LNCaP clone FGC (cell line): ENCODE results near the gene OBP2B.

Experiments
- DNase-seq: peaks from one replicate; pipeline ENCODE4 v3.0.0-alpha.2; 2011; ENCODE audit warnings: low read depth
- H3K4me3 ChIP-seq: 2 replicates; pipeline ENCODE4 v1.5.1; 2011; ENCODE audit warnings: mild to moderate bottlenecking, low read depth, low read length, control low read depth
- TF ChIP-seq, protein P1 (sequence below): IDR thresholded peaks from 2 replicates; pipeline ENCODE4 v1.5.1; 2012; ENCODE audit warnings: mild to moderate bottlenecking; ENCODE audit not compliant: control insufficient read depth, insufficient read depth; ENCODE audit errors: extremely low read depth

The OBP2B gene

DNA sequence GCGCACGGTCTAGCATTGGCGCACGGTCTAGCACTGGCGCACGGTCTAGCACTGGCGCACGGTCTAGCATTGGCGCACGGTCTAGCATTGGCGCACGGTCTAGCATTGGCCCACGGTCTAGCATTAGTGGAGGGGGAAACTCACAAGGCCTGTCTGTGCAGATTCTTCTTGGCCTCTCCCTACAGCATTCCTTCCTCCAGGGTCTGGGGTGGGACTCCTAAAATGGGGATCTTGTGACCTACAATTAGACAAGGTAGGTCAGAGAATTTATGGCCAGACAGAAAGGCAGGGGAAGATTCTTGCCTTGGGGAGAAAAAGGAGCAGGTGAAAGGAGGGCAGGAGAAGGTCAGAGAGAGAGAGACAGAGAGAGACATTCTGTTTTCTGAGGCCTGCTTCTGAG, 39.9 kb downstream of the OBP2B start:
- no peak overlapping the region for H3K4me3 ChIP-seq
- no peak for DNase-seq

DNA sequence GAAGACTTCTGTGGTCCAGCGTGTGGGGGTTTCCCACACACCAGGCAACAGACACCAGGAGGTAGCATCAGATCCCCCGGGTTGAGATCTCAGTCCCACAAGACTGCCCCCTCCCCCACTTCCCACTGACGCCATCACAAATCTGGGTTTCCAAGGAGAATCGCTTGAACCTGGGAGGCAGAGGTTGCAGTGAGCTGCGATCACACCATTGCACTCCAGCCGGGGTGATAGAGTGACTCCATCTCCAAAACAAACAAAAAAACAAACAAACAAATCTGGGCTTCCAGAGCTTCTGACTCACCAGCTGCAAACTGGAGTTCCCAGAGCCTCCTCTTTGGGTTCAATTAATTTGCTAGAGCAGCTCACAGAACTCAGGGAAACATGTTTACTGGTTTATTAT, 40.6 kb downstream of the OBP2B start:
- H3K4me3 ChIP-seq = no peak overlapping the region
- DNase-seq = no peak
- TF ChIP-seq, protein P1, sequence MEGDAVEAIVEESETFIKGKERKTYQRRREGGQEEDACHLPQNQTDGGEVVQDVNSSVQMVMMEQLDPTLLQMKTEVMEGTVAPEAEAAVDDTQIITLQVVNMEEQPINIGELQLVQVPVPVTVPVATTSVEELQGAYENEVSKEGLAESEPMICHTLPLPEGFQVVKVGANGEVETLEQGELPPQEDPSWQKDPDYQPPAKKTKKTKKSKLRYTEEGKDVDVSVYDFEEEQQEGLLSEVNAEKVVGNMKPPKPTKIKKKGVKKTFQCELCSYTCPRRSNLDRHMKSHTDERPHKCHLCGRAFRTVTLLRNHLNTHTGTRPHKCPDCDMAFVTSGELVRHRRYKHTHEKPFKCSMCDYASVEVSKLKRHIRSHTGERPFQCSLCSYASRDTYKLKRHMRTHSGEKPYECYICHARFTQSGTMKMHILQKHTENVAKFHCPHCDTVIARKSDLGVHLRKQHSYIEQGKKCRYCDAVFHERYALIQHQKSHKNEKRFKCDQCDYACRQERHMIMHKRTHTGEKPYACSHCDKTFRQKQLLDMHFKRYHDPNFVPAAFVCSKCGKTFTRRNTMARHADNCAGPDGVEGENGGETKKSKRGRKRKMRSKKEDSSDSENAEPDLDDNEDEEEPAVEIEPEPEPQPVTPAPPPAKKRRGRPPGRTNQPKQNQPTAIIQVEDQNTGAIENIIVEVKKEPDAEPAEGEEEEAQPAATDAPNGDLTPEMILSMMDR = no peak

More for the DNA sequence above, 39.9 kb downstream of the OBP2B start:
- TF ChIP-seq, protein P1 = no peak

DNA sequence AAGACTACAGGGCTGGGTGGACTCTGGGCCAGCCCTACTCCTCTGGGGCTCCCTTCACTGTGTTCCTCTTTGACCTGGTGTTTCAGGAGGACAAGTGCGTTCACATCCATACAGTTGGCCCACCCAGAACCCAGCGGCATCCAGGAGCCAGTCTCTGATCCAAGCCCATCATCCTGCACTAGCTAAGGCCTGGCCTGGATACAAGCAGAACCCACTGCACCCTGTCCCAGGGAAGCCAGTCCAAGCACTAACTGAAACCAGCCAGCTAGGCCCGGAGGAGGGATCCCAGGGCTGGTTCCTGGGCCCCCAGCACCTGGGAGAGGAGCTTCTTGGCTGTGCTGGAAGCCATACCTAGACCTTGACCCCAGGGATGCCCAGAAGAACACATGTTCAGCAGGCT, 41.3 kb downstream of the OBP2B start:
- TF ChIP-seq, protein P1 = no peak
- H3K4me3 ChIP-seq = no peak overlapping the region
- DNase-seq = no peak

DNA sequence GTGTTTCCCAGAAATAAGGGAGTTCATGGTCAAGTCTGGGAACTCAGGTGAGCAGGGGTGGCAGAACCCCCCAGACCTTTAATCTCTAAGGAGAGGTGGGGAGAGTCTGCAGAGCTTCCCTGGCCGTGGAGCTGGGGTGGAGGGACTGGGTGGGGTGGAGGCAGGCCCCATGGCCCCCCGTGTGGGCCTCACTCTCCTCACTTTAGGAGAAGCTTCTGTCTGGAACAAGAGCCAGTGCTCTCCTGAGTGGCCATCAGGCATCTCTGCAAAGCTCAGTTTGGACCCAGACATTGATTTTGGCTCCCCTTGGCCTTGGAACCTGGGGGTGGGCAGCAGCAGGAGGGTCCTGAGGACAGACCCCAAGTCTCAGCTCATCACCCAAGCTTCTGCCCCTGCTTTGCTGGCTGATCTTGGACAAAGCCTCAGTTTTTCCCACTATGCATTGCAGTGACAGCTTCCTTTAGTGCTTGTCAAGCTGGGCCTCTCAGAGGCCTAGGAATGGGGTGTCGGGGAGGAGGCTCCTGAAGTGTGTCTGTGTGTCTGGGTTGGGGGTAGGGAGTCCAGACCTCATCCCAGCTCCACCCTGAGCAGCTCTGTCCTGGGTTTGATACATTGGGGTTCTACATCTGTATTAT, 41.8 kb downstream of the OBP2B start:
- TF ChIP-seq, protein P1 = no peak
- DNase-seq = no peak
- H3K4me3 ChIP-seq = no peak overlapping the region

DNA sequence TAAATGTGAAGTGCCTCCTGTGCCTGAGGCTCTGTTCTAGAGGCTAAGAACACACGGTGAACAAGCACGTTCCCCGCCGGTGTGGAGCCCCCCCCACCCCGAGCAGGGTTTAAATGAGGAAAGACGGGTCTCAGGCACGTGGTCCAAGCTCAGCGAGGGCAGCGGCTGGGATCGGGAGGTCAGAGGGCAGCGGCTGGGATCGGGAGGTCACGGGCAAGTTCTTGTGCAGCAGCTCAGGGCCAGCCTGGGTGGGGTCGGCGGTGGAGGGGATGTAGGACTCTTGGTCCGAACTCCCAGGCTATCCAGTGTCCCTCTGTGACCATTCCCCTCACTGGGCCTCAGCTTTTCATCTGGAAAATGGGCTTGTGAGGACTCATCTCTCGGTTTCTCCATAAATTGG, 42.7 kb downstream of the OBP2B start:
- DNase-seq = no peak
- no peak overlapping the region for H3K4me3 ChIP-seq
- TF ChIP-seq, protein P1 = no peak

DNA sequence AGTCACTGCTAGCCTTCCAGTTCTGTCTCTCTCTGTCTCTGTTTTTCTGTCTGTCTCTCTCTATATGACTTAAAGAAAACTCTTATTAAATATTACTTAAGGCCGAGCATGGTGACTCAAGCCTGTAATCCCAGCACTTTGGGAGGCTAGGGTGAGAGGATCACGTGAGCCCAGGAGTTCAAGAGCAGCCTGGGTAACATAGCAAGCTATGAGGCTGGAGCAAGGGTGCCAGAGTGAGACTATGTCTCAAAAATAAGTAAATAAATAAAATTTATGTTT, 43.7 kb downstream of the OBP2B start:
- H3K4me3 ChIP-seq = no peak overlapping the region
- TF ChIP-seq, protein P1 = no peak
- no peak for DNase-seq

DNA sequence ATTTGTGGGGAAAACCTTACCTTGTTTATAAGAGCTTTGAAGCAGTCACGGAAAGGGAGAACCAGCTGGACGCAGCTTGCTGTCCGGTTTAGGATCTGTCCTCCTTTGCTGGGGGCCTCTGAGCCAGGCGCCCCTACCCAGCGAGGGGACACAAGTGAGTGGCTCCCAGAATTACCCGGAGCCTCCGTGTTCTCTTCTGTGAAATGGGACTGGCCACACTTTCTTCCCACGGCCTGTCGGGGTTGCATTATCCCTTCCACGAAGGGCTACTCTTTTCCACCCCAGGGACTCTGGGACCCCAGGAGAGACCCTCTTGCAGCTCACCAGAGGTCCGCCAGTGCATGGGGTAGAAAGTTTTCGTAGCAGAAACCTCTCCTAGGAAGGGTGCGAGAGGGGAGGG, 44.9 kb downstream of the OBP2B start:
- no peak for DNase-seq
- no peak overlapping the region for H3K4me3 ChIP-seq
- TF ChIP-seq, protein P1 = no peak
